Gastrocnemius medialis (tissue), 4 donors: ENCODE results near the gene NCAPD3. TPM values are rescaled to one million over a fixed set of nuclear protein-coding genes. Genes with fewer than 3 reads are reported as not detected.

Experiments
- ATAC-seq, 2 donors: fragments of 150-250 bp; one replicate each; pipeline ENCODE4 v1.9.1; 2016
- DNase-seq, 2 donors: peaks; one replicate each; pipeline ENCODE4 v3.0.0-alpha.2; 2019
- H3K27ac ChIP-seq, 4 donors: fragments of 200-600 bp; sonication (generic); 1 replicate in 1 of 4; 2 replicates in 3 of 4; pipeline ENCODE4 v1.5.1; 2016 to 2018; ENCODE audit warnings: mild to moderate bottlenecking in 2 of 4, moderate library complexity in 1 of 4
- H3K27me3 ChIP-seq, 3 donors: fragments of 200-600 bp; sonication (generic) in 2 of 3; 1 replicate in 1 of 3; 2 replicates in 2 of 3; pipeline versions ENCODE4 v1.5.1 to v1.6.0; 2016 to 2019; ENCODE audit warnings: mild to moderate bottlenecking in 1 of 3, moderate library complexity in 1 of 3
- H3K36me3 ChIP-seq, 2 donors: fragments of 200-600 bp; sonication (generic) in 1 of 2; one replicate each; pipeline ENCODE4 v1.5.1; 2017 to 2018
- H3K4me1 ChIP-seq, 2 donors: fragments of 200-600 bp; sonication (generic) in 1 of 2; one replicate each; pipeline ENCODE4 v1.5.1; 2016 to 2017; ENCODE audit warnings: mild to moderate bottlenecking in 2 of 2
- H3K4me3 ChIP-seq, 4 donors: fragments of 200-600 bp; sonication (generic) in 3 of 4; 1 replicate in 1 of 4; 2 replicates in 3 of 4; pipeline ENCODE4 v1.5.1; 2016 to 2019; ENCODE audit warnings: mild to moderate bottlenecking in 2 of 4
- H3K9me3 ChIP-seq, 3 donors: fragments of 200-600 bp; sonication (generic) in 2 of 3; 1 replicate in 1 of 3; 2 replicates in 2 of 3; pipeline ENCODE4 v1.5.1; 2016 to 2019
- POLR2A ChIP-seq, 2 donors: fragments of 450-650 bp; IDR thresholded peaks; one replicate each; pipeline ENCODE4 v1.6.1; 2017; ENCODE audit warnings: antibody characterized with exemption in 2 of 2, mild to moderate bottlenecking in 2 of 2, moderate library complexity in 2 of 2
- in situ Hi-C, 4 donors: fragments of 200-750 bp; cut with MboI; loops; one replicate each; pipeline versions ENCODE4 v1.15.0 to v1.8.0; 2017; ENCODE audit warnings: low sequenced_read_pairs in 4 of 4
- intact Hi-C: fragments of 100-400 bp; cut with DNase I; formaldehyde crosslinking; loops from one replicate; pipeline ENCODE4 v1.15.1; 2023; ENCODE audit warnings: low total_unique reads
- total RNA-seq, 4 donors: library from RNA; depleted of rRNA; stranded (reverse); fragments of >200 nt; gene quantifications; one replicate each; pipeline versions ENCODE4 v1.1.0 to v1.2.3, GENCODE V29; 2016
- TF ChIP-seq, protein P1 (sequence below), 5 experiments: fragments of 450-650 bp in 3 of 5; fragments of 200-600 bp in 2 of 5; sonication (generic) in 2 of 5; IDR thresholded peaks in 4 of 5; conservative IDR thresholded peaks in 1 of 5; 1 replicate in 4 of 5; 2 replicates in 1 of 5; pipeline ENCODE4 v1.5.1; 2016 to 2019; ENCODE audit warnings: antibody characterized with exemption in 5 of 5, mild to moderate bottlenecking in 3 of 5, moderate library complexity in 3 of 5

The NCAPD3 gene
- total RNA-seq, 4 donors from 2014 or later: 3.6 to 6.7 (median 4.5) TPM

DNA sequence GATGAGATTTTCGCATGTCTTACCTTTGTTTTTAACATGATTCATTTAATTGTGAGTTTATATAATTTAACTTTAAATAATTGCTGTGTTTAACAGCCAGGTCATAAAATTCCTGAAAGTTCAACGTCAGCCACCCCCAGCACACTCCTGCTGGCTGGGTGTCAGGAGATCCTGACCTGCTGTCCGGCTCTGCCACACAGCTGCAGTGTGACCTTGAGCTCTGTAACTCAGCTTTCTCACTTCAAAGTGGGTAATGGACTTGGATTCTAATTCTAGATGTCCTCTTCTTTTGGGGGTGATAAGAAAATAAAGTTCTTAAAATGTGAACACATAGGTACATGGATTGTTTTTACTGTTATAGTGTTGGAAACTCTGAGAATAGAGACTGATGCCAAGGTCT, 11.6 kb upstream of the NCAPD3 start:
- intact Hi-C loops: no loop called here
- Histone ChIP-seq H3K4me1 (peaks cover 0 to 13% of the 10 kb centered on the region in 2 donors), H3K27ac (no peak overlapping the region), H3K27me3 (no peaks in the 10 kb centered on the region), H3K4me3 (no peak overlapping the region), H3K36me3 (peaks cover 0 to 30% of the 10 kb centered on the region in 2 donors), H3K9me3 (no peaks in the 10 kb centered on the region)
- in situ Hi-C loops: no loop called here
- DNase-seq (no peak), ATAC-seq (no peak)
- no peak for TF ChIP-seq POLR2A (IDR thresholded peaks at IDR 0.05)
- TF ChIP-seq, protein P1, sequence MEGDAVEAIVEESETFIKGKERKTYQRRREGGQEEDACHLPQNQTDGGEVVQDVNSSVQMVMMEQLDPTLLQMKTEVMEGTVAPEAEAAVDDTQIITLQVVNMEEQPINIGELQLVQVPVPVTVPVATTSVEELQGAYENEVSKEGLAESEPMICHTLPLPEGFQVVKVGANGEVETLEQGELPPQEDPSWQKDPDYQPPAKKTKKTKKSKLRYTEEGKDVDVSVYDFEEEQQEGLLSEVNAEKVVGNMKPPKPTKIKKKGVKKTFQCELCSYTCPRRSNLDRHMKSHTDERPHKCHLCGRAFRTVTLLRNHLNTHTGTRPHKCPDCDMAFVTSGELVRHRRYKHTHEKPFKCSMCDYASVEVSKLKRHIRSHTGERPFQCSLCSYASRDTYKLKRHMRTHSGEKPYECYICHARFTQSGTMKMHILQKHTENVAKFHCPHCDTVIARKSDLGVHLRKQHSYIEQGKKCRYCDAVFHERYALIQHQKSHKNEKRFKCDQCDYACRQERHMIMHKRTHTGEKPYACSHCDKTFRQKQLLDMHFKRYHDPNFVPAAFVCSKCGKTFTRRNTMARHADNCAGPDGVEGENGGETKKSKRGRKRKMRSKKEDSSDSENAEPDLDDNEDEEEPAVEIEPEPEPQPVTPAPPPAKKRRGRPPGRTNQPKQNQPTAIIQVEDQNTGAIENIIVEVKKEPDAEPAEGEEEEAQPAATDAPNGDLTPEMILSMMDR (IDR thresholded peaks at IDR 0.05 in 4 of 5, conservative IDR thresholded peaks at IDR 0.05 in 1 of 5): no peak

DNA sequence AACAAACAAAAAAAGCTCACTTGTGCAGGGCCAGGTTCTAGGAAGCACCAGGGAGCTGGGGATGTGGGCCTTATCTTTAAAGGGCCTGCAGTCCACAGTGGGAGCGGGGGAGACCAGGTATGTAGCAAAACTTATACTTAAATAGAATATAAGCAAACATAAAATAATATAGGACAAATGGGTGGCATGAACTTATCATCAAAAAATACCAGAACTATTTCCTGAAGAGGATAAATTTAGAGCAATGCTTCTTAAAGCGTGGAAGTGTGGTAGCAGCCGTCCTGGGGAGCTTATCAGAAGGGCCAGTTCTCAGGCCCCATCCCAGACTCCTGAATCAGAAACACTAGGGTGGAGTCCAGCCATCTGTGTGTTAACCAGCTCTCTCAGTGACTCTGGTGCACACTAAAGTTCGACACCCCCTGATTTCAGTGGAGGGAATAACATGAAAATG, 10.0 kb upstream of the NCAPD3 start:
- TF ChIP-seq POLR2A (IDR thresholded peaks at IDR 0.05): no peak
- TF ChIP-seq, protein P1 (IDR thresholded peaks at IDR 0.05 in 4 of 5, conservative IDR thresholded peaks at IDR 0.05 in 1 of 5): no peak
- Histone ChIP-seq H3K9me3 (no peaks in the 10 kb centered on the region), H3K36me3 (peaks cover 0 to 13% of the 10 kb centered on the region in 2 donors), H3K27me3 (no peaks in the 10 kb centered on the region), H3K4me1 (peaks cover 6 to 19% of the 10 kb centered on the region in 2 donors), H3K27ac (no peak overlapping the region), H3K4me3 (no peak overlapping the region)
- in situ Hi-C loops: no loop called here
- intact Hi-C loops: no loop called here
- DNase-seq (no peak), ATAC-seq (no peak)

GRCh38 chr11:134231958-134232659, 8.3 kb upstream of the NCAPD3 start:
- no peak for ATAC-seq
- TF ChIP-seq, protein P1 (IDR thresholded peaks at IDR 0.05 in 4 of 5, conservative IDR thresholded peaks at IDR 0.05 in 1 of 5): no peak
- TF ChIP-seq POLR2A (IDR thresholded peaks at IDR 0.05): no peak
- Histone ChIP-seq H3K36me3 (peaks cover 0 to 13% of the 10 kb centered on the region in 2 donors), H3K4me3 (no peak overlapping the region), H3K4me1 (peaks cover 11 to 29% of the 10 kb centered on the region in 2 donors), H3K9me3 (no peaks in the 10 kb centered on the region), H3K27ac (no peak overlapping the region), H3K27me3 (no peaks in the 10 kb centered on the region)
- no peak for DNase-seq
- in situ Hi-C loops: no loop called here
- intact Hi-C loops: no loop called here

GRCh38 chr11:134230339-134230738, 6.6 kb upstream of the NCAPD3 start:
- TF ChIP-seq, protein P1 (IDR thresholded peaks at IDR 0.05 in 4 of 5, conservative IDR thresholded peaks at IDR 0.05 in 1 of 5): no peak
- TF ChIP-seq POLR2A (IDR thresholded peaks at IDR 0.05): no peak
- in situ Hi-C loops: no loop called here

More at GRCh38 chr11:134230339-134230738, 6.6 kb upstream of the NCAPD3 start:
- DNase-seq: no peak
- H3K4me1 ChIP-seq: peaks cover 27 to 47% of the 10 kb centered on the region in 2 donors
- no peak for ATAC-seq
- H3K4me3 ChIP-seq: no peak overlapping the region
- no peaks in the 10 kb centered on the region for H3K9me3 ChIP-seq
- intact Hi-C loops: no loop called here
- H3K36me3 ChIP-seq: peaks cover 0 to under 1% of the 10 kb centered on the region in 2 donors
- H3K27me3 ChIP-seq: no peaks in the 10 kb centered on the region
- no peak overlapping the region for H3K27ac ChIP-seq
